Activated CD4-positive, CD25-positive, alpha-beta regulatory T cell (primary cell): Measurements from ENCODE around the gene CAMK1G.

Source experiments
- DNase-seq, 4 experiments: peaks; one replicate each; lab custom pipeline; 2025; lab: John Stamatoyannopoulos, UW

Gene CAMK1G

DNA sequence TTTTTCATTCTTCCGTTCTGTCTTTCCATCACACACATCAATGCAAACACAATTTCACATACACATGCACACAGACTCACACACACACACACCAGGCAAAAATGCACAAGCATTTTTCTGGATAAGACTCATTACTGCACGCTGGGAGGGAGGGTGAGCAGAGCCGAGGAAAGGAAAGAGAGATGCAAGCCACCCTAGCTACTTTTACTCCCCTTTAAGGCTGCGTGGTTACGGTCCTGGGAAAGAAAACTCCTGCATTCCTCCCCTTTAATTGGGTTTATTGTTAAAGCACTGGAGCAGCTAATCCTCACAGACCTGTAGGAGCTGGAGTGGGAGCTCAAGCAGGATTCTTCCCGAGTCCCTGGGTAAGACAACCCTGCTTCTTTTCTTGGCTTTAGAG, at the start of gene CAMK1G:
TSS of gene CAMK1G (plus strand) at position 307 of the 400 bp plus-strand sequence. CDS start 11,270 bp downstream, outside the sequence.
- DNase-seq: no peak

DNA sequence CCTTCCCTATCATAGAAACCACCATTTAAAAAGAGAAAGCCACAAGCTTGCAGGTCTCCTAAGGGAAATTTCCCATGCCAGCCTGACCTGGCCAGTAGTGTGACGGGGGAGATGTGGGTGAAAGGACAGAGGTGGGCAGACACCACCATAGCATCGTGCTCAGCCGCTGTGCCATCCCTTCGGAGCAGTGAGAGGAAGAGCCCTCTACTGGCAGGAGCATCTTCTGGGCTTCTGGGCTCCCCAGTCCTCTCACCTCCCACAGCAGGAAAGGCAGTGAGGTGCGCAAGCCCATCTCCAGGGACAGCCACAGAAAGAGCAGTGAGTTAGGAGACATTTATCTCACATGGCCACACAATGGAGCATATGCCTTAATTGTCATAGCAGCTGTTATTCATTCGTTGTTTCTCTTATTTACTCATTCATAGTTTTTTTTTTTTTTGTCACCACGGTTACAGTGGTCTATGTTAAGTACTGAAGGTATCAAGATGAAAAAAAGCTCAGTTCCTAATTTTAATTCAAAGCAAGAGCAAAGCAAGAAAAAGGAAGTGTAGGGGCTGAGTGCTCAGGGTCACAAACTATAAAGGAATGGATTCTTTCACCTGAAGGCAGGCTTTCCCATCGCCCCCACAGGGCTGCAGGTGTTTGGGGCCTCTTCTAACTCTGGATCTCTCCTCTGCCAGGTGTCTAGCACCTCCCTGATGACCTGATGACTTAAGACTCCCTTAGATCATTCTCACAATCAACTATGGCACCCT, 48.8 kb upstream of the CAMK1G start:
- no peak for DNase-seq

DNA sequence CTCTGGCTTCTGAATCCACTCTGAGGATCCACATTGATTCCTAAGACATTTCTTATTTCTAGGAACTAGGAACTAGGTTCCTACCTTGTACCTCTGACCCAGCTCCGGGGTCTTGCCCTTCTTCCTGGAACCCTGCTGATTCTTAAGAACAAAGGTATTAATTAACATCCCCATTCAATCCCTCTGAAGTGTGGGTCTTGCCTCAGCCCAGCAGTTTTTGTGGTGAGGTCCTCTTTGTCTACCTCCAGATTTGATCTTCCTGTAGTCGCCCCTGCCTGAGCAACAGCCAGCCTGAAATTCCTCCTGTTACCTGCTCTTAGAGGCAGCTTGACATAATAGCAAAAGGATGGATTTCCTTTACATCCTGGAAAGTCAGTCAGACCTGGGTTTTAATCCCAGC, 46.7 kb upstream of the CAMK1G start:
- DNase-seq: no peak

DNA sequence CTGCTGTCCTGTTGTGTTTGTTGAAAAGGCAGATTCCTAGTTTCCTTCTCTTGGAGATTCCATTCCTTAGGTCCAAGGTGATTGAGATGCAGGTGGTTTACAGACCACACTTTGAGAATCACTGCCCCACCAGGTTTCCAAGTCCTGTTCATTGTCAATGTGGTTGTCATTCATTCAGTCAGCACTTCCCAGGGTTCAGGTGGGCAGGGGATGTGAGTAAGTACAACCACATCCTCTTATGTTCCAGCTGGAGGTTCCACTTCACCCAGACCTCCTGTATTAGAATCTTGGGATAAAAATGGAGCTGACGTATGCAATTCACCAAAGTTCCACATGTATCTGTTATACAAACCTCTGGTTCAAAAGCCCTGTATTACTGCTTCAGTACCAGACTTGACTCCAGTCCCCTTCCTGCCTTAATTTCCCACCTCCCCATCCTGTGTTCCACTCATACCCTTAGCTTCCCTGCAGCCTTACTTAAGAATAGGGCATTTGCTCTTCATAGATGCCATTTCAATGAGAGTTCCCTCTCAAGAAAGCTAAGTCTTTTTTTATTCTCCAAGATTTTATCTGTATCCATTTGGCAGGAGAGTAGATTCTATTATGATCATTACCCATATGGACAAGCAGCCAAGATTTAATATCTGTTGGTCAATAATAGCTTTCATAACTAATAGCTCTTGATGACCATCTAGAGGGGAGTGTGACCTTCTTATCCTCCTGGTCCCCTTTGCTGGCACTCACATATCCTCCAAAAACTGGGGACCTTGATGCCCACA, 46.0 kb upstream of the CAMK1G start:
- no peak for DNase-seq

GRCh38 chr1:209539576-209539975, 43.9 kb upstream of the CAMK1G start:
- DNase-seq: no peak

GRCh38 chr1:209542585-209542984, 40.9 kb upstream of the CAMK1G start:
- no peak for DNase-seq

DNA sequence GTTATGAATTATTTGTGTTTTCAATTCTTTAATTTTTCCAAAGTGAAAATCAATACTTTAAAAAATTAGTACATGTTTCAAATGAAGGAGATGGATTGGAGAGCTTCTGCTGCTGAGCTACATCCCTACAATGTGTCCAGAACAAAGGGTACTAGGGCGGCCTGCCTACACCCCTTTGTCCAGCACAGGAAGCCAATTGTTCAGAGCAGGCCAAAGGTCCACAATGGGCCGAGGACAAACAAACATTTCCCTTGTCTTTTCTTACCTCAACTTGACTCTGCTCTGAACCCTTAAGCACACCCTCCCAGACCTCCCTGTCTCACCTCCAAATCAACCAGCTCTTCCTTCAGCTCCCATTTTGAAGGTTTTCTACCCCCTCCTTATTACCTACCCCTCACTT, 39.4 kb upstream of the CAMK1G start:
- no peak for DNase-seq

DNA sequence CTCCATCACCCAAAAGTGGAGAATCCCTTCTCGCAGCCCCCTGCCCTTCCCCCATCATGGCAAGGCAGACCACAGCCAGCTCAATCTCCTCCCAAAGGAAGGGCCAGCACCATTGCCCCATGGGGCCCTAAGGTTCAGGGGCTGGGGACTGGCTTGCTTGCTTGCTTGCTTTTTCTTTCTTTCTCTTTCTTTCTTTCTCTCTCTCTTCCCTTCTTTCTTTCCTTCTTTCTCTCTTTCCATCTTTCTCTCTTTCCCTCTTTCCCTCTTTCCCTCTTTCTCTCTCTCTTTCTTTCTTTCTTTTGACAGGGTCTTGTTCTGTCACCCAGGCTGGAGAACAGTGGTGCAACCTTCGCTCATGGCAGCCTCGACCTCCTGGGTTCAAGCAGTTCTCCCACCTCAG, 38.1 kb upstream of the CAMK1G start:
- DNase-seq: no peak

- no peak for DNase-seq
Measured at GRCh38 chr1:209546390-209547085, 37.0 kb upstream of the CAMK1G start.

DNA sequence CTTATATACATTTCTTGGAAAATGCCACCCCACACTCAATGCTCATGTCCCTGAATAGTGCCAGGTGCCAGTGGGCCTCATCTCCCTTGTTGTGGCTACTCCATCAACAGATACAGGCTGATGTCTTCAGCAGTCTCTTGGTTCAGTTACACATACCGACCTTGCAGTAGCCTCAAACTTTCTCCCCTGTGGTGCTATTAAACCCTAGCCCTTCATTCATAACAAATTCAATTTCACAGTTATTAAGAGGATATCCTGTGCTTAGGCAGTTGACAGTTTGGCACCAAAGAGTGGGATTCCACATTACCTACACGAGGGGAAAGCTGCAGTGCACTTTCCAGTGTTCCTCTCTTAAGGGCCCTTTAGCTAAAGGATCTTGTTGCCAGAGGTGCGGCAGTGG, 35.9 kb upstream of the CAMK1G start:
- DNase-seq: no peak

GRCh38 chr1:209549443-209550205, 33.9 kb upstream of the CAMK1G start:
- DNase-seq: no peak

DNA sequence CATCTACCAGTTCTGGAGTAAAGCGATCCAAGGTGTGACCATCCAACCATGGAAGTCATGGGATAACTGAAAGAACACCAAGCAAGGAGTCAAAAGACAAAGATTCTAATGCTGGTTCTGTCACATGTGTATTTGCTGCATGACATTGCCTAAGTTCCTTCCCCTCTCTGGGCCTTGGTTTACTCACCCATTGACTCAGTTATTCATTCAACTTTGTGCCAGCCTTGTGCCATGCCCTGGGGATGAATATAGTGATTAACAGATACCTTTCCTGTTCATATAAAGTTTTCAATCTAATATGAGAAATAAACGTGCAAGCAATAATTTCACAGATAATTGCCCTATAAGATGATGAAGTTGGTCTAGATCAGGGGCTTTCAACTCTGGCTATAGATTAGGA, 33.0 kb upstream of the CAMK1G start:
- DNase-seq: no peak

DNA sequence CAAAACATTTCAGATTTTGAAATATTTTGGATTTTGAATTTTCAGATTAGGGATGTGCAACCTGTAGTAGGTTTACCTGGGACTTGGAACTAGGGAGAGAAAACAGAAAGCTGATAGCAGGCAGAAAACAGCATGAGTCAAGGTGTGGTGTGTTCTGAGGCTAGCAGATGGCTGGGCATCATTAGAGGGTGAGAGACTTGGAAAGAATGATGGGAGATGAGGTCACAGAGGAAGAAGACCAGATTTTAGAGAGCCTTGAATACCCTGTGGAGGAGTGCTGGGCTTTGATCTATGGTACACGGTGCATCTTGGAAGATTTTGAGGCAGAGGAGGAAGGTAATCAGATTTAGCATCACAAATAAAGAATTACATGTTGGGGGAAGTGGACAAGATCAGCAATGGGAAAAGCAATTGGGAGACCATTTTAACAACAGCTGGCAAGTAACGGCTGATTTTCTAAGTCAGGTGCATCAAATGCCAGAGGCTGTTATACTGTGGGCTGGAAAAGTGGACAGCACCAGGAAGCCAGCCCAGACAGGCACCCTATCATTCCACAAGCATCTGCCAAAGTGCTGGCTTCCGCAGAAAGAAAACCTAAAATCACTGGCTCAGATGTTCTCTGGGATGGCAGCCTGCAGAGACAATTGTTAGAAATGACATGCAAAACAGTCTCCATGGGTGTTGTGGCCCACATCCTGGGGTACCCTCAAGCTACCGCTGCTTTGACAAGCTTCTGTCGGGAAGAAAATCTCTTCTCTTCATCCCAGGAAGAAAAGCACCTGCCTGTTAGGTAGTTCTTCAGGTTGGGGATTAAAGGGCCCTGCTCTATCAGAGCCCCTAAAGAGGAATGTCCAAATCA, 30.9 kb upstream of the CAMK1G start:
- DNase-seq: no peak

- DNase-seq: no peak
Measured at GRCh38 chr1:209554761-209555611, 28.5 kb upstream of the CAMK1G start.

GRCh38 chr1:209556162-209556690, 27.3 kb upstream of the CAMK1G start:
- no peak for DNase-seq

DNA sequence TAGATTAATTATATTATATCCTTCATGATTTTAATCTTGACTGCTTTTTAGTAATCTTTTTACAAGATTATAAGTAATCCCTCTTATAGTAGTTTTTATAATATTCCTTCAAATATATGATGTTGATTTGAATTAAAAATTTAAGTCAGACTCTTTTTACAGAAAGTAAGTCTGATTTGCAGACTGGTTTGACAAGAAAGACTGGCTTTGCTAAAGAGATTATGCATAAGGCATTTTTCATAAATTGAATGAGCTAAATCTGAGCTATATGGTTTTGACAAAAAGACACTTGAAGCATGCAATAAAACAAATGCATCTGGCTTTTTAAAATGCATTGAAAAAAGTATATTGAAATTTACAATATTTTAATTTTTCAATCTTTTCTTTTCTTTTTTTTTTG, 26.3 kb upstream of the CAMK1G start:
- DNase-seq: no peak

DNA sequence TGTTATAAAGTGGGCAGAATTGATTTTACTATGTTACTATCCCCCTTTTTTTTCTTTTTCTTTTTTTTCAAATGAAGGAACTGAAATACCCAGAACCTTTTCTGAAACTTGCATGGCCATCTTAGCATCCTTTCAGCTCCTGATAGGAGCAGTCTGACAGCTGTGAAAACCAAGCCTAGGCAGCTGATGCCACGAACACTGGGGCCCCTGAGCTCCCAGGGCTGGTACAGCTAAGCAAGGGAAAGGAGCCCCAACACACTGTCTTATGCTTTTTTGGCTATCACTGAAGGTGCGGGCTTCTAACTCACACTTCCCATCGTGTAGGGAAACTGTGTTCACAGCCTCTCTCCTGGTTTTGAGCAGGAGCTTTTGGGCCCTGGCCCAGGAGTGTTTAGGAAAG, 23.0 kb upstream of the CAMK1G start:
- DNase-seq: no peak

- no peak for DNase-seq
Measured at GRCh38 chr1:209560952-209561351, 22.6 kb upstream of the CAMK1G start.

DNA sequence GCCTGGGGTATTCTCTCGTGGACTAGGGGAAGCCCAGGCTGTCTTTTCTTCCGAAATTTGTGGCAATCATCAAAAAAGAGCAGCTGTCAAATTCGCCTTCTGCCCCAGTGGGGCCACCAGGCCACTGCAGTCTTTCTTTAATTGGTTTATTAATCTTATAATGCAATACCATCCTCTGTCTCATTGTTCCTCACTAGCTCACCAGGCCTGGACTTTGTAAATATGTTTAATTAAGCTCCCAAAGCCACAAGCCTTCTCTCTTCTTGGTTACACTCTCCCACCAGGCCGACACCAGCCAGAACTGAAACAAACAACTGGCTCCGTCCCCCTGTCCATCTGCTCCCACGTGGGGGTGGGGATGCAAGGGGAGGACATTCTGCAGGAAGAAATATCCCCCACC, 22.0 kb upstream of the CAMK1G start:
- no peak for DNase-seq

DNA sequence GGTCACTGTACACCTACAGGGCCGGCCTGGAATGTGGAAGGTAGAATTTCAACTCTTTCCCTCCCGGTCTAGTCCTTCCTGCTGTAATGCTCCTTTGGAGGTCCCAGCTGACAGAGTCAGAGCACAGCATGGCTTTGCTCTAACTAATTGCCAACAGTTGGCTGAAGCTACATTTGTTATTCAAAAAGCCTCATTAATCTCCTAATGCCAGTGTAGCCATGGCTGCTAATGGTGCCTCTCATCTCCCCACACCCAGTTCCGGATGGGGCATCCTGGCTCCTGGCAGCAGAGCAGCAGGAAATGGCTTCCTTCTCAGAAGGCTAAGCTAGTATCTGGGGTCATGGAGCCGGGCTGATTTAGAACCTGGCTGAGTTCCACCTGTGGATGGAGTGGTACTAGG, 18.7 kb upstream of the CAMK1G start:
- no peak for DNase-seq
